Keratinocyte (primary cell): ENCODE results near the gene BBS9. TPM values are rescaled to one million over a fixed set of nuclear protein-coding genes. Genes with fewer than 3 reads are reported as not detected.

Experiments used
- DNase-seq: peaks from one replicate; pipeline ENCODE4 v3.0.0-alpha.2; 2011; ENCODE audit warnings: low read depth, missing footprints, low spot score
- FAIRE-seq: peaks from 2 replicates; lab custom pipeline; 2011; peaks lifted over from hg19 to GRCh38; lab: Jason Lieb, UNC
- H2AFZ ChIP-seq: 2 replicates; pipeline ENCODE4 v1.6.0; 2012; ENCODE audit warnings: low read length, control low read depth, inconsistent platforms; ENCODE audit not compliant: control insufficient read depth
- H3K27ac ChIP-seq: 2 replicates; pipeline ENCODE4 v1.5.1; 2011; ENCODE audit warnings: low read length; ENCODE audit not compliant: control insufficient read depth, insufficient read depth
- H3K27me3 ChIP-seq: 3 replicates; pipeline ENCODE4 v1.6.0; 2011; ENCODE audit warnings: low read length; ENCODE audit not compliant: control insufficient read depth, insufficient read depth; ENCODE audit errors: extremely low read depth
- H3K36me3 ChIP-seq, 2 experiments: 2 replicates in 1 of 2; 3 replicates in 1 of 2; pipeline ENCODE4 v1.5.1; 2011; ENCODE audit warnings: low read length in 2 of 2, mild to moderate bottlenecking in 1 of 2; ENCODE audit not compliant: control insufficient read depth in 2 of 2, insufficient read depth in 2 of 2; ENCODE audit errors: extremely low read depth in 1 of 2
- H3K4me1 ChIP-seq: 3 replicates; pipeline ENCODE4 v1.5.1; 2011; ENCODE audit warnings: low read length; ENCODE audit not compliant: control insufficient read depth, insufficient read depth; ENCODE audit errors: extremely low read depth
- H3K4me2 ChIP-seq: 3 replicates; pipeline ENCODE4 v1.6.0; 2011; ENCODE audit warnings: low read depth, low read length; ENCODE audit not compliant: control insufficient read depth, insufficient read depth; ENCODE audit errors: extremely low read depth
- H3K4me3 ChIP-seq, 3 experiments: fragments of 200-600 bp in 1 of 3; sonication (generic) in 1 of 3; 2 replicates in 2 of 3; 3 replicates in 1 of 3; pipeline ENCODE4 v1.5.1; 2011 to 2016; ENCODE audit warnings: low read length in 3 of 3, mild to moderate bottlenecking in 3 of 3, control low read depth in 2 of 3, inconsistent platforms in 1 of 3, low read depth in 1 of 3, mixed read lengths in 1 of 3, mixed run types in 1 of 3, moderate library complexity in 1 of 3; ENCODE audit not compliant: control insufficient read depth in 2 of 3, insufficient read depth in 2 of 3; ENCODE audit errors: extremely low read depth in 1 of 3
- H3K79me2 ChIP-seq: 2 replicates; pipeline ENCODE4 v1.6.0; 2012; ENCODE audit warnings: low read length; ENCODE audit not compliant: control insufficient read depth, insufficient read depth
- H3K9ac ChIP-seq: 3 replicates; pipeline ENCODE4 v1.6.0; 2011; ENCODE audit warnings: low read length; ENCODE audit not compliant: control insufficient read depth, insufficient read depth; ENCODE audit errors: extremely low read depth
- H3K9me1 ChIP-seq: 3 replicates; pipeline ENCODE4 v1.6.0; 2011; ENCODE audit warnings: low read length; ENCODE audit not compliant: control insufficient read depth, insufficient read depth; ENCODE audit errors: extremely low read depth
- H3K9me3 ChIP-seq: 2 replicates; pipeline ENCODE4 v1.5.1; 2012; ENCODE audit warnings: low read depth, low read length; ENCODE audit not compliant: control insufficient read depth
- H4K20me1 ChIP-seq: 3 replicates; pipeline ENCODE4 v1.6.0; 2011; ENCODE audit warnings: low read length; ENCODE audit not compliant: control insufficient read depth, insufficient read depth; ENCODE audit errors: extremely low read depth
- CTCF ChIP-seq, 3 experiments: IDR thresholded peaks in 1 of 3; conservative IDR thresholded peaks in 1 of 3; optimal IDR thresholded peaks in 1 of 3; 2 replicates in 2 of 3; 3 replicates in 1 of 3; pipeline versions ENCODE3 to v1.5.1; 2011; ENCODE audit warnings: low read length in 3 of 3, mild to moderate bottlenecking in 3 of 3, moderate library complexity in 2 of 3, control low read depth in 1 of 3, inconsistent platforms in 1 of 3; ENCODE audit not compliant: insufficient read depth in 2 of 3; ENCODE audit errors: extremely low read depth in 1 of 3
- EZH2 ChIP-seq: IDR thresholded peaks from one replicate; pipeline ENCODE4 v1.6.1; 2012; ENCODE audit warnings: inconsistent platforms, mild to moderate bottlenecking, low read length, moderate library complexity
- dilution Hi-C: fragments of 300-500 bp; cut with MboI; formaldehyde crosslinking; loops from one replicate; pipeline ENCODE4 v1.7.0; 2020; ENCODE audit warnings: low sequenced_read_pairs; ENCODE audit not compliant: extremely low pct_ligation_motif_present
- polyA plus RNA-seq, 5 experiments: library from polyadenylated mRNA; depleted of rRNA in 3 of 5; stranded (reverse) in 3 of 5; stranded (forward) in 1 of 5; unstranded in 1 of 5; fragments of >200 nt; gene quantifications; 1 replicate in 1 of 5; 2 replicates in 3 of 5; 3 replicates in 1 of 5; pipeline versions ENCODE4 v1.2.1 to v1.2.3, GENCODE V29; 2011 to 2012; ENCODE audit warnings: missing spikeins in 2 of 5, low read depth in 1 of 5, low replicate concordance in 1 of 5

Gene BBS9
- polyA plus RNA-seq, 1 donor (not counting 4 experiments of a cell fraction or from before 2014, with no cell fraction given) = 7.6 TPM

GRCh38 chr7:33109758-33110238 is 19.6 kb upstream of the BBS9 start:
- Histone ChIP-seq H2AFZ (peak overlapping the region; percentile 64), H3K4me3 (peak overlapping the region; percentile 63 to 74 (median 64)), H3K36me3 (no peaks in the 10 kb centered on the region), H3K4me2 (peak overlapping the region; percentile 84), H4K20me1 (no peaks in the 10 kb centered on the region), H3K9me1 (no peaks in the 10 kb centered on the region), H3K4me1 (peaks cover 12% of the 10 kb centered on the region), H3K27me3 (no peaks in the 10 kb centered on the region), H3K27ac (no peak overlapping the region), H3K9me3 (no peaks in the 10 kb centered on the region), H3K79me2 (peaks cover 42% of the 10 kb centered on the region), H3K9ac (peak overlapping the region; percentile 53)
- FAIRE-seq (no peak), DNase-seq (no peak)
- TF ChIP-seq CTCF (optimal IDR thresholded peaks at IDR 0.05 in 1 of 3, IDR thresholded peaks at IDR 0.05 in 1 of 3, conservative IDR thresholded peaks at IDR 0.05 in 1 of 3; ENCODE audit: extremely low read depth in 1 of 3, insufficient read depth in 2 of 3, low read length in 3 of 3) = no peak
- TF ChIP-seq EZH2 = no peak
- dilution Hi-C loops = no loop called here

- no peak overlapping the region for H3K27ac ChIP-seq
These were observed 17.8 kb upstream of the BBS9 start for GRCh38 chr7:33111614-33112013.

More at GRCh38 chr7:33111614-33112013, 17.8 kb upstream of the BBS9 start:
- Histone ChIP-seq H3K9me1 (no peaks in the 10 kb centered on the region), H3K9ac (no peak overlapping the region), H3K4me3 (no peak overlapping the region), H3K27me3 (no peaks in the 10 kb centered on the region), H3K9me3 (no peaks in the 10 kb centered on the region), H3K4me1 (peaks cover 12% of the 10 kb centered on the region), H3K4me2 (no peak overlapping the region), H3K79me2 (peaks cover 25% of the 10 kb centered on the region), H4K20me1 (no peaks in the 10 kb centered on the region), H3K36me3 (no peaks in the 10 kb centered on the region), H2AFZ (no peak overlapping the region)
- FAIRE-seq (no peak), DNase-seq (no peak)
- dilution Hi-C loops = no loop called here
- TF ChIP-seq EZH2 = no peak
- no peak for TF ChIP-seq CTCF (optimal IDR thresholded peaks at IDR 0.05 in 1 of 3, IDR thresholded peaks at IDR 0.05 in 1 of 3, conservative IDR thresholded peaks at IDR 0.05 in 1 of 3; ENCODE audit: extremely low read depth in 1 of 3, insufficient read depth in 2 of 3, low read length in 3 of 3)
